ENCODE measurements around the gene STS. TPM values are rescaled to one million over a fixed set of nuclear protein-coding genes. Genes with fewer than 3 reads are reported as not detected.
"Not testable (repeated sequence)": the region's sequence is repeated elsewhere in the genome, so short reads cannot be mapped to it uniquely, and the experiment has no call there.

STS gene
- total RNA-seq, 2 donors from 2014 or later, result 6.2 to 7.0 TPM

GRCh38 chrX:7164174-7164573 lies 16.7 kb downstream of the STS start:
- no peaks in the 10 kb centered on the region for H3K36me3 ChIP-seq
- no peak overlapping the region for H3K27ac ChIP-seq
- no peaks in the 10 kb centered on the region for H3K4me1 ChIP-seq
- peaks cover 0 to 7% of the 10 kb centered on the region in 2 donors for H3K9me3 ChIP-seq
- H3K27me3 ChIP-seq, result no peaks in the 10 kb centered on the region
- TF ChIP-seq CTCF (IDR thresholded peaks at IDR 0.05), result no peak
- no peak overlapping the region for H3K4me3 ChIP-seq
- no peak for DNase-seq (ENCODE audit: low spot score)

GRCh38 chrX:7168371-7168770 lies 20.9 kb downstream of the STS start:
- Histone ChIP-seq H3K27ac (no peak overlapping the region), H3K4me1 (no peaks in the 10 kb centered on the region), H3K27me3 (no peaks in the 10 kb centered on the region), H3K36me3 (no peaks in the 10 kb centered on the region), H3K9me3 (peaks cover 0 to 9% of the 10 kb centered on the region in 2 donors), H3K4me3 (no peak overlapping the region)
- TF ChIP-seq CTCF (IDR thresholded peaks at IDR 0.05), result no peak
- DNase-seq (ENCODE audit: low spot score), result no peak

- no peak for TF ChIP-seq CTCF (IDR thresholded peaks at IDR 0.05)
- Histone ChIP-seq H3K4me3 (no peak overlapping the region), H3K4me1 (no peaks in the 10 kb centered on the region), H3K36me3 (no peaks in the 10 kb centered on the region), H3K9me3 (peaks cover 0 to 9% of the 10 kb centered on the region in 2 donors), H3K27ac (no peak overlapping the region), H3K27me3 (no peaks in the 10 kb centered on the region)
- no peak for DNase-seq (ENCODE audit: low spot score)
These were observed 22.1 kb downstream of the STS start for GRCh38 chrX:7169627-7170026.

- Histone ChIP-seq H3K9me3 (peaks cover 0 to 9% of the 10 kb centered on the region in 2 donors), H3K27me3 (no peaks in the 10 kb centered on the region), H3K4me3 (no peak overlapping the region), H3K36me3 (no peaks in the 10 kb centered on the region), H3K4me1 (no peaks in the 10 kb centered on the region), H3K27ac (no peak overlapping the region)
- no peak for DNase-seq (ENCODE audit: low spot score)
- TF ChIP-seq CTCF (IDR thresholded peaks at IDR 0.05), result no peak
These were observed 23.4 kb downstream of the STS start for GRCh38 chrX:7170898-7171297.

- DNase-seq (ENCODE audit: low spot score); H3K9me3 ChIP-seq; H3K36me3 ChIP-seq; H3K4me1 ChIP-seq; H3K27me3 ChIP-seq; H3K27ac ChIP-seq; H3K4me3 ChIP-seq: not testable (repeated sequence)
These were observed 31.3 kb downstream of the STS start for GRCh38 chrX:7178859-7179258.

- H3K27me3 ChIP-seq, result no peaks in the 10 kb centered on the region
- H3K4me3 ChIP-seq, result no peak overlapping the region
- no peak for DNase-seq (ENCODE audit: low spot score)
- no peaks in the 10 kb centered on the region for H3K4me1 ChIP-seq
- no peak for TF ChIP-seq CTCF (IDR thresholded peaks at IDR 0.05)
- H3K36me3 ChIP-seq, result no peaks in the 10 kb centered on the region
- H3K9me3 ChIP-seq, result no peaks in the 10 kb centered on the region
- no peak overlapping the region for H3K27ac ChIP-seq
These were observed 31.9 kb downstream of the STS start for GRCh38 chrX:7179446-7179845.

Measured in right atrium auricular region (tissue), 2 donors.